Measurements from ENCODE around the gene MED15. TPM values are rescaled to one million over a fixed set of nuclear protein-coding genes. Genes with fewer than 3 reads are reported as not detected.
A peak's percentile ranks its signal among the peaks of the same experiment; 100 is the strongest.

MED15 gene, protein sequence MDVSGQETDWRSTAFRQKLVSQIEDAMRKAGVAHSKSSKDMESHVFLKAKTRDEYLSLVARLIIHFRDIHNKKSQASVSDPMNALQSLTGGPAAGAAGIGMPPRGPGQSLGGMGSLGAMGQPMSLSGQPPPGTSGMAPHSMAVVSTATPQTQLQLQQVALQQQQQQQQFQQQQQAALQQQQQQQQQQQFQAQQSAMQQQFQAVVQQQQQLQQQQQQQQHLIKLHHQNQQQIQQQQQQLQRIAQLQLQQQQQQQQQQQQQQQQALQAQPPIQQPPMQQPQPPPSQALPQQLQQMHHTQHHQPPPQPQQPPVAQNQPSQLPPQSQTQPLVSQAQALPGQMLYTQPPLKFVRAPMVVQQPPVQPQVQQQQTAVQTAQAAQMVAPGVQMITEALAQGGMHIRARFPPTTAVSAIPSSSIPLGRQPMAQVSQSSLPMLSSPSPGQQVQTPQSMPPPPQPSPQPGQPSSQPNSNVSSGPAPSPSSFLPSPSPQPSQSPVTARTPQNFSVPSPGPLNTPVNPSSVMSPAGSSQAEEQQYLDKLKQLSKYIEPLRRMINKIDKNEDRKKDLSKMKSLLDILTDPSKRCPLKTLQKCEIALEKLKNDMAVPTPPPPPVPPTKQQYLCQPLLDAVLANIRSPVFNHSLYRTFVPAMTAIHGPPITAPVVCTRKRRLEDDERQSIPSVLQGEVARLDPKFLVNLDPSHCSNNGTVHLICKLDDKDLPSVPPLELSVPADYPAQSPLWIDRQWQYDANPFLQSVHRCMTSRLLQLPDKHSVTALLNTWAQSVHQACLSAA
- total RNA-seq = 10 to 100 TPM; 35.6 to 66.8 (median 44.0) TPM
- 10 to 100 TPM; 33.8 to 40.8 TPM for polyA plus RNA-seq
- long read RNA-seq, donor 1, transcript MED15-202 (17 exons, 3,252 nt) = major isoform, 7 of 41 reads
- long read RNA-seq, donor 1, partial matches to known transcripts = 25 of 41 reads
- long read RNA-seq, donor 1, other reads (novel, unspliced or antisense) = 7 of 41 reads
- long read RNA-seq, donor 2, transcript MED15-201 (18 exons, 3,351 nt) = major isoform, 6 of 43 reads
- long read RNA-seq, donor 2, transcript MED15-202 (17 exons, 3,252 nt) = minor isoform, 5 of 43 reads
- long read RNA-seq, donor 2, partial matches to known transcripts = 20 of 43 reads
- long read RNA-seq, donor 2, other reads (novel, unspliced or antisense) = 8 of 43 reads
- long read RNA-seq, donor 3, transcript MED15-222 (9 exons, 2,733 nt) = major isoform, 17 of 55 reads
- long read RNA-seq, donor 3, partial matches to known transcripts = 23 of 55 reads
- long read RNA-seq, donor 3, other reads (novel, unspliced or antisense) = 11 of 55 reads

DNA sequence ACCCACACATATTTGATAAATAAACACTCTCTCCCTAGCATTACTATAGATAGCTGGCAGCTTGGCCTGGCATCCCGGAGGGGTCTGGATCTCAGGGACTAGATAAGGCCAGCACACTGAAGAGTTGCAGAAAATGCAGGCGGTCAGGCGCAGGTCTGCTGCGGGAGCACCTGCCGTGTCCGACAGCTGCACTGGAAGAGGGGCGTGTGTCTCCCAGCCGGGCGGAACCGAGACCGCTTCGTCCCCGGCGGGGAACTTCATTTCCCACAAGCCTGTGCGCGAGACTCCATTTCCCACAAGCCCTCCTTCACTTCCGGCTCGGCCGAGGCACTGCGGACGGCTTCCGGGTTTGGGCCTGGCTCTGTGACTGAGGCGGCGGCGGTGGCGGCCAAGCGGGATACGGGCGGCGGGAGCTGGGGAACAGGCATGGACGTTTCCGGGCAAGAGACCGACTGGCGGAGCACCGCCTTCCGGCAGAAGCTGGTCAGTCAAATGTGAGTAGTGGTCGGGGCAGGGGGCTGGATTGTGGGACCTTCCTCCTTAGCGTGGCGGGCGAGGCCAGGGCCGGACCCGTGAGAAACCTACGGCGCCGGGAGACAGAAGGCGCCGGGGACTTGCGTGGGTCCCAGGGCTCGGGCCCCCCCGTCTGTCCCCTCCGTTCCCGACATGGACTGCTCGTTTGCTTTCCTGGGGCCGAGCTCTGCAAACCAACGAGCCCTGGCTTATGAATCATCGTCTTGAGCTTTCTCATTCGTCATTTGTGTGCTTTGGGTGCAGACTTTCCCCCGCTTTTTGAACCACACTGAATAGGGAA lies at the start of gene MED15:
TSS of gene MED15 (plus strand) at position 358 of the 814 bp plus-strand sequence. CDS start at position 427, 69 bp downstream.
- 0 to 1% methylated on average over 58 of the region's 58 CpGs for WGBS, 2 donors
- Histone ChIP-seq H3K36me3 (peaks cover 0 to 7% (median 0%) of the 10 kb centered on the region in 9 donors), H3K9me3 (no peaks in the 10 kb centered on the region), H3K4me1 (peaks cover 21 to 50% (median 42%) of the 10 kb centered on the region in 9 donors), H3K27me3 (no peaks in the 10 kb centered on the region), H3K27ac (peak within 1 kb of the TSS; percentile 80 to 98 (median 94)), H3K4me3 (peak within 1 kb of the TSS; percentile 72 to 98 (median 85))
- intact Hi-C loops (cut with DNase I) = loop anchor here in 5 of 10 donors (5.0 kb wide), 3 partner anchors 45 to 60 kb away; no protein-coding TSS in a partner anchor
- no peak for TF ChIP-seq CTCF (IDR thresholded peaks at IDR 0.05)
- peak; percentile 91 to 93 for DNase-seq
- ATAC-seq = peak; percentile 92 to 95 (median 93)

GRCh38 chr22:20458530-20459151 lies 48.8 kb upstream of the MED15 start:
- H3K4me3 ChIP-seq = no peak overlapping the region
- H3K27me3 ChIP-seq = no peaks in the 10 kb centered on the region
- WGBS, 2 donors = 70 to 71% methylated on average over 8 of the region's 8 CpGs
- H3K9me3 ChIP-seq = no peaks in the 10 kb centered on the region
- TF ChIP-seq CTCF (IDR thresholded peaks at IDR 0.05) = no peak
- H3K27ac ChIP-seq = no peak overlapping the region
- ATAC-seq = no peak
- intact Hi-C loops (cut with DNase I) = loop anchor here in 2 of 10 donors (5.0 kb wide), 2 partner anchors 36 to 41 kb away; no protein-coding TSS in a partner anchor
- DNase-seq = no peak
- H3K36me3 ChIP-seq = peaks cover 0 to 47% (median 0%) of the 10 kb centered on the region in 9 donors
- H3K4me1 ChIP-seq = peaks cover 3 to 29% (median 11%) of the 10 kb centered on the region in 9 donors

GRCh38 chr22:20459152-20459542 lies 48.3 kb upstream of the MED15 start:
- peaks cover 0 to 42% (median 0%) of the 10 kb centered on the region in 9 donors for H3K36me3 ChIP-seq
- ATAC-seq (no peak), DNase-seq (no peak)
- H3K4me1 ChIP-seq = peaks cover 5 to 34% (median 16%) of the 10 kb centered on the region in 9 donors
- no peak overlapping the region for H3K4me3 ChIP-seq
- 94 to 95% methylated on average over 3 of the region's 3 CpGs for WGBS, 2 donors
- H3K9me3 ChIP-seq = no peaks in the 10 kb centered on the region
- intact Hi-C loops (cut with DNase I) = loop anchor here in 2 of 10 donors (5.0 kb wide), 2 partner anchors 37 to 42 kb away; no protein-coding TSS in a partner anchor
- no peak overlapping the region for H3K27ac ChIP-seq
- TF ChIP-seq CTCF (IDR thresholded peaks at IDR 0.05) = no peak
- H3K27me3 ChIP-seq = no peaks in the 10 kb centered on the region
